ENCODE data around the gene ME1. TPM values are rescaled to one million over a fixed set of nuclear protein-coding genes. Genes with fewer than 3 reads are reported as not detected.
"Not testable (repeated sequence)": the region's sequence is repeated elsewhere in the genome, so short reads cannot be mapped to it uniquely, and the experiment has no call there.

Gene ME1
- total RNA-seq: 7.8 and 25.3 TPM in 2 replicates

DNA sequence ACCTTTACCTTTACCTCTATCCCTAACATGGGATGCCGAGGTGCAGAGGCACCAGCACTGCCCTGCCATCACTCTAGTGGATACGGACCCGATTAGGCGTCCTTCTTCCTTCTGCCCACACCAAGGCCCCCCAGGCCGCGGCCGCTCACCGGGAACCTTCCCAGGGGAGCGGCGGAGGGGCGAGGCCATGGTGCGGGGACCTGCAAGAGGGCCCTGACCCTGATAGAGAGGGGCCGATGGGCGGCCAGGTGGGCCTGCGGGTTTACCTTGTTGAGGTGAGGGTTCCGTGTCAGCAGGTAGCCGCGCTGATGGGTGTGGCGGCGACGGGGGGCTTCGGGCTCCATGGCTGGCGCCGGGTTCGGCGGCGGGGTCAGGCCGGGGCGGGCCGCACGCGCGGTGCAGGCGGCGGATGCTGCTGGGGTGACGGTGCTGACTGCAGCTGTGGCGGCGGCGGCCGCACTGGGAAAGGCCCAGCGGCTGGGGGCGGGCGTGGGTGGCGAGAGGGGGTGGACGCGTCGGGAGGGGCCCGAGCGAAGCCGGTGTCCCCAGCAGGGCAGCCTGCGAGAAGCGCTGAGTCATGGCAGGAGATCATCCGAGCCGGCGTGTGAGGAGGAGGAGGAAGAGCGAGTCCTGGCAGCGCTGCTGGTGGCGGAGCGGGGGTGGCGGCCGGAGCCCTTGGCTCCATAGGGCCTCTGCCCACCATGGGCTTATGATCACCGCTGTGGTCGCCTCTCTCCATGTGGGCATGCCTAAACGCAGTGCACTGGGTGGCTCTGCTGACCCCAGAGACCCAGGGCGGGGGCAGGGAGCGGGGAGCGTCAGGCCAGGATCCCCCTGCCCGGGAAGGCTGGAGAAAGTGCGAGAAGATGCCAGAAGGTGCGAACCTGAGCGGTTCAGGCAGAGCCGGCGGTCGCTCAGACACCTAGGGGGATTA is at the start of gene ME1:
TSS of gene ME1 (minus strand) at position 441 of the 934 bp plus-strand sequence. CDS start at position 344, 97 bp downstream.
- peak; percentile 84 for DNase-seq

DNA sequence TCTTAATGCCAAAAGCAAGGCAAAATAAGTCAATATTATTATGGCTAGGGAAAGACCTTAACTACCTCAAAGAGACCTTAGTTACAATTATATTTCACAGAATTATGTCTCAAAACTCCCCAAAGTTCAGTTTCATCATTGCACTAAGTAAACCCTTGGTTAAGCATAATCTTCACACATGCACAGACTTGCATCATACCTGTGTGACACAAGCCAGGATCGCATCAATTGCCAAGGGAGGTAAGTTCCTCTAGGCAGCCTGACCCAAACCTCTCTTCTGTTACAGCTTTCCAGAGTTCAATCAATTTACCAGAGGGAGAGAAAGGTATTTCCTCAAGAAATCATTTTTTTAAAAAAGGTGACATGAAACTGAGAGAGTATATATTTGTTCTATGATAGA is 49.6 kb upstream of the ME1 start:
- DNase-seq: no peak

DNA sequence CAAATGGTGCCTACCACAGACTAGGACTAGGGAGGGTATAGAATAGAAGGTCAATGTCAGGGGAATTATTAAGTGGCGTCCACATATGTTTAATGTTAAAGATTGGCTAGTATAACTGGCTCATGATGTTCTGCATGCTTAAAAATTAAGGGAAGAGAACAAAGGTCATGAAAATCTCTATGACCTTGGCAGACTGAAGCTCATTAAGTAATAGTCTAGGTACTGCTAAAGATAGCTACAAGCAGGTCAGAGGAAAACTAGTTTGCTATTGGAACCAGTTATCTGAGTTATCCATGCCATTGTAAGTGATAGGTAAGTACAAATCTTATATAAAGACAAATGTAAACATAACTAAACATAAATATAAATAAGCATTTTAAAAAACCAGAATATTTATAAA is 48.5 kb upstream of the ME1 start:
- no peak for DNase-seq

DNA sequence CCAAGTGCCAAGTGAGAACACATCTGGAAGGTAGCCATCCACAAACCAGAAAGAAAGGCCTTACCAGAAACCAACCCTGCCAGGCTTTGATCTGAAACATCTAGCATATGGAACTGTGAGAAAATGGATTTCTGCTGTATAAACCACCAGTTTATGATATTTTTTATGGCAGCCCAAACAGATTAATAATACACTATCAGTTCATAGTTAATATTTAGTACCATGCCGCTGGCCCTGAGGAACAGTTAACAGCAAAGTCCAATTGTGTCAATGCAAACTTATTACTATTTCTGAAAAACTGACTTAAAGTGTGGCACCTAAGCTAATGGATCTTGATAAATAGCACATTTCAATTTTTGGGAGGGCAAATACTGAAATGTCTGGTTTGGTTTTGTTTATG is 46.1 kb upstream of the ME1 start:
- no peak for DNase-seq

DNA sequence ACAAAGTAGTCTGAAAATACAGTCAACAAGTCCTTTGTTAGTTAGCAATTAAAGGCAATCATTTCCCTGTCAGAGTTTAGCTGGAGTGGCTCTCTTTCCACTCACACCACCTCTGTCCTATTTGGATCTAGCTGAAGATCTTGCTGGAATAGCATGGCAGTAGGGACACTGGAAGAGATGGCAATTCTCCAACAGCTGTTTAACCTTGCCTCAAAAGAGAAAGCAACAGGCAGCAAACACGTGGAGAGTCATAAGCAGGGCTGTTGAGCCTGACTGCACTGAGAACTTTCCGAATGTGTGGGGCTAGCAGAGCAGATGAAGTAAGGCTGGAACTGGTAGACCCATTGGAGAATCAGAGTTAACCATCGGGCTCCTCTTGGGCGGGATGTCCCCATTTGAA is 43.5 kb upstream of the ME1 start:
- no peak for DNase-seq

DNA sequence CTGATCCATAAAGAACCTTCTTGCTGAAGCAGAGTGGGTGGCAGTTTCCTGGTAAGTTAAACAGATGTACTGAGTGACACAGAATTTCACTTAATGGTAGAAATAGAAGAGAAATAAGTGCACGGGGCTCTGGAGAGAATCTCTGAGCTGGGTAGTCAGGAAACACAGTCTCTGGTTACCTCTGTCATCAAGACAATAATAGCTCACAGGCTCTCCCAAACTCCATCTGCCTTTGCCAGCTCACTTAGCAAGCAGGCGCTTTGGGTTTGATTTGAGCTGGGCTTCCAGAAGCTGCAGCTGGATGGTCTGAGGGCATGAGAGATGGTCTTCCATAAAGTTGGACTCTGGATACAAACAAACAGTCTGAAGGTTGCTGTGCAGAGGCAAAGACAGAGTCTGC is 41.9 kb upstream of the ME1 start:
- DNase-seq: no peak

DNA sequence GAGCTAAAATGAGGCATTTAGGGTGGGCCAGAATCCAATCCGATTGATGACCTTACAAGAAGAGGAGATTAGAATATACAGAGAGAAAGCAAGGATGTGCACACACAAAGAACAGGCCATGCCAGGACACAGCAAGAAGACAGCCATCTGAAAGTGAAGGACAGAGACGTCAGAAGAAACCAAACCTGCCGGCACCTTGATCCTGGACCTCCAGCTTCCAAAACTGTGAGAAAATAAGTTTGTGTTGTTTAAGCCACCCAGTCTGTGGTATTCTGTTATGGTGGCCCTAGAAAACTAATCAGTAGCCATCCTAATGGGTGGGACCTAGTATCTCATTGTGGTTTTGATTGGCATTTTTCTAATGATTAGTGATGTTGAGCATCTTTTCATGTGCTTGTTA is 39.7 kb upstream of the ME1 start:
- DNase-seq: no peak

DNA sequence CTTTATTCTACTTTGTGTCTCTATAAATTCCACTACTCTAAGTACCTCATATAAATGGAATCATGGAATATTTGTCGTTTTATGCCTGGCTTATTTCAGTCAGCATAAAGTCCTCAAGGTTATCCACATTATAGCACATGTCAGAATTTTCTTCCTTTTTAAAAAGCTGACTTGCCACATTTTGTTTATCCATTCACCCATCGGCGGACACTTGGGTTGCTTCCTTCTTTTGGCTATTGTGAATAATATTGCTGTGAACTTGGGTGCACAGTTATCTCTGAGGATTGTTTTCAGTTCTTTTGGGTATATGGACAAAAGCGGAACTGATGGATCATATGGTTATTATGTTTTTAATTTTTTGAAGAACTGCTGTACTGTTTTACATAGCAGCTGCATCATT is 39.1 kb upstream of the ME1 start:
- DNase-seq: no peak

DNA sequence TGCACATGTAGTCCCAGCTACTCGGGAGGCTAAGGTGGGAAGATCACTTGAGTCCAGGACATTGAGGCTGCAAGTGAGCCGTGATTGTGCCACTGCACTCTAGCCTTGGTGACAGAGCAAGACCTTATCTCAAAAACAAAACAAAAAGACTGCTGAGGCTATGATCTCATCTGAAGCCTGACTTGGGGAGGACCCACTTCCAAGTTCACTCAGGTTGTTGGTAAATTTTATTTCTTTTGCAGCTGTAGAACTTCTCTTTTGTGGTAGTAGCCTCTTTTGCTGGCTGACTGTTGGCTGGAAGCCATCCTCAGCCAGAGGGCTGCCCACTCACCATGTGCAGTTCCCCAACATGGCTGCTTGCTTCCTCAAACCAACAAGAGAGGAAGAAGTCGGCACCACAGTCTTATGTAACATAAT is 36.8 kb upstream of the ME1 start:
- no peak for DNase-seq

DNA sequence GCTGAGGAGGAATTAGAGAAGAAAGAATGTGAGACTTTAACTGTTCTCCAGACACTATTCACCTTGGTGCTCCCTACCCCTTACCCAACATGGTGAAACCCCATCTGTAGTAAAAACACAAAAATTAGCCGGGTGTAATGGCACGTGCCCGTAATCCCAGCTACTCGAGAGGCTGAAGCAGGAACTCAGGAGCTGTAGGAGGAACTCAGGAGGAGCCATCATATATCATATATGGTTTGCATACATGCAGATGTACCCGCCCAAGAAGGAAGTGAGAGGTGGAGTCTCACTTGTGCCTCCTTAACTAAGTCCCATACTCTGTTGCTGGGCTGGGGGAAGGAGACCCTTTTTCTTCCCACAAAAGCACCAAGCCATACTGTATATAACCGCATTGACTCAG is 35.5 kb upstream of the ME1 start:
- no peak for DNase-seq

DNA sequence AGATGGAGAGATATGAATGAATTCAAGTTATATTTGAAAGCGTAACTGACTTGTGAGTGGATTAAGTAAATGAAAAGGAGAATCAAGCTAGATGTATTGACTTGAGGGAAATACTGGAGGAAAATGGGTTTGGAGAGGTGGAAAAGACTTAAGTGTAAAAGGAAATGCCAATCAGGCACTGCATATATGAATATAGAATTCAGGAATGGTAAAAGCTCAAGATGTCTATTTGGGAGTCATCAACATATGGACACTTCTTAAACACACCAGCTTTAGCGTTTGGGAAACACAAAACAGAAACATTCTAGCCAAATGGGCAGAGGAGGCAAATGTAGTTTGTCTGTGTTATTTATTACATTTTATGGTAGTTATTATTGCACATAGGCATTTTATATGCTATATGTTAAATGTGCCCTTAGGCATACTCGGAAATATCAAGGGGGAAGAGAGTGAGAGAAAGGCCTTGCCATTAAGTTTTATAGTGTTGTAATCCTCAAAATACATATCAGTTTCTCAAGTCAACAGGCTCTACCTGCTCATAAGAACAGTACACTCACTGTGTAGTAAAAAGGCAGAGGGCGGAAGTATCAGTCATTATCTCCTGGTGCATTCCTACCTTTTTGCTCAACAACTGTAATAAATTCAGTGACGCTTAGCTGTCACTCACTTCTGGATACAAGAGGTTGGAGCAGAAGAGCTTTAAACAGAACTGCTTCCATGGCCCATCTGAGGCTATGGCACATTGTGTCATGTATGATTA is 33.7 kb upstream of the ME1 start:
- no peak for DNase-seq

DNA sequence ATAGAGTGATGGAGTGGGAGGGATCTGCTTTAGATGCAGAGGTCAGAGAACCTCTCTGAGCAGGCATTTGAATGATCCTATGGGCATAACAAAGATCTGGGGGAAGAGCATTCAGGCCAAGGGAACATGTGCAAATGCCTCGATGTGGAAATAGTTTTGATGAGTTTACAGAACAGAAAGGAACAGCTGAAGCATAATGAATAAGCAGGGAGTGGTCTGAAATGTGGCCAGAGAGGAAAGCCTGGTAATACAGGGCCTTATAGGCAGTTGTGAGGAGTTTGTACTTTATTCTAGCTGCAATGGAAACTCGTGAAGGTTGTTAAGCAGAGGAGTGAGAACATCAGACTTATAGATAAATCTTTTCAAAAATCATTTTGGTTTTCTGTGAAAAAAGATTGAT is 33.0 kb upstream of the ME1 start:
- no peak for DNase-seq

DNA sequence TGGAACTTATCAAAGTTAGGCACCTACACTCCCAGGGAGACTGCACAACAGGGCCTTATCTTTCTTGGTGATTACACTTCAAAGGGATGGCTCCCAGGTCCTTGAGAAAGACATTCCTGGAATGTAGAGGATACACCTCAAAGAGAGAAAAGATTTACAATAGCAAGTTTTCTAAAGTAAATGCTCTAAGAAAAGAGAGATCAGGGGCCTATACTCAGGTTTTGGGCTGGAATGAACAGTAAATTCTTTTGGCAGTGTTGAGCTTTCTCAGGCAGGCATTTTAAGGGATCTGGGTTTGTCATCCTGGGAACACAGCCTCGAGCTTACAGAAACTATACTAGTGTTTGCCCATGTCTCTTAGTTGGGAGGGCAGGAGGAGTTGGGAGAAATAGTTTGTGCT is 31.7 kb upstream of the ME1 start:
- DNase-seq: no peak

DNA sequence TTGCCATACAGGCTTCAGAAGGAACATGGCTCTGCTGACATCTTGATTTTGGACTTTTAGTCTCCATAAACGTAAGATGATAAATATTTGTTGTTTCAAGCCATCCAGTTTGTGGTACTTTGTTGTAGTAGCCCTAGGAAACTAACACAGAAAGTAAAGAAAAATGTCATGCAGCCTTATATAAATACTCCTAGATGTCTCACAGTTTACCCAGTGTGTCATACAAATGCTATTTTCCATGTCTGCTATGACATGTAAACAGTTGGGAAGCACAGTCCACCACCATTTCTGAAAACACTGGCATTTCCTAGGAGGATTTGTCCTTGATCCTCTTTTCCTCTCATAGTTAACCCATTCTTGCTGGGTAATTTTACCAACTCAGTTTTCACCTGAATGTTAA is 30.6 kb upstream of the ME1 start:
- no peak for DNase-seq

DNA sequence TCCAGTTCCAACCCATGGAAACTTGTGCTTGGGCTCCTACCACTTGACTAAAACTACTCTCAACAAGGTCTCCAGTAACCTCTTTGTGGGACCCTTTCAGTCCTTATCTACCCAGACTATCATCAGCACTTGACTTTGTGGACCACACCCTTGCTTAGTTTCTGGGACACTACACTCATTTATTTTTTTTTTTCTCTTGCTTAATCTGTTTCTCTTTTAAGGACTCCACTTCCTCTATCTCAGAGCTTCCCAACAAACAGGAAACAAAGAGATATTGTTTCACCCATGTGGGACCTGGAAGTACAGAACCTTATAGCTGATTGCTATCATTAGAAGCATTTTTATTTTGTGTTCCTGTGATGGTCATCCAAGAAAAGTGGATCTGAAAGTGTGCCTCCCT is 28.8 kb upstream of the ME1 start:
- DNase-seq: no peak

DNA sequence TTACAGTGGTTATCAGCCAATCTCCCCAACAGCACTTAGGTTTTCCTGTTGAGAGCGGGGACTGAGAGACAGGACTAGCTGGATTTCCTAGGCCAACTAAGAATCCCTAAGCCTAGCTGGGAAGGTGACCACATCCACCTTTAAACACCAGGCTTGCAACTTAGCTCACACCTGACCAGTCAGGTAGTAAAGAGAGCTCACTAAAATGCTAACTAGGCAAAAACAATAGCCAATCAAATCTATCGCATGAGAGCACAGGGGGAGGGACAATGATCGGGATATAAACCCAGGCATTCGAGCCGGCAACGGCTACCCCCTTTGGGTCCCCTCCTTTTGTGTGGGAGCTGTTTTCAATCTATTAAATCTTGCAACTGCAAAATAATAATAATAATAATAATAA is 19.2 kb upstream of the ME1 start:
- not testable (repeated sequence) for DNase-seq

DNA sequence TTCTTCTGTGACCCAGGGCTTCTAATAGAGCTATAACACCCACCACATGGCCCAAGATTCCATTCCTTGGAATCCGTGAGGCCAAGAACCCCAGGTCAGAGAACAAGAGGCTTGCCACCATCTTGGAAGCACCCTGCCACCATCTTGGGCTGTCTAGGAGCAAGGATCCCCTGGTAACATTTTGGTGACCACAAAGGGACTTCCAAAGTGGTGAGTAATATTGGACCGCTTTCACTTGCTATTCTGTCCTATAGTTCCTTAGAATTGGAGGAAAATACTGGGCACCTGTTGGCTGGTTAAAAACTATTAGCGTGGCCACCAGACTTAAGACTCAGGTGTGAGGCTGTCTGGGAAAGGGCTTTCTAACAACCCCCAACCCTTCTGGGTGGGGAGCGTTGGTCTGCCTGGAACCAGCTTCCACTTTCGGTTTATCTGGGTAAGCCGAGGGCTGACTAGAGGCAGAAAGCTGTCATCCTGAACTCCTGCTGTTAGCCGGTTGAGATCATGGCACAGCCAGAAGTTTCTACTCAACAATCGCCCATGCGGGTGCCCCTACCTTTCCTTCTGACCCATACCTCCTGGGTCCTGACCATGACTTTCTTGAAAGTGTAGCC is 13.3 kb upstream of the ME1 start:
- DNase-seq: not testable (repeated sequence)

DNA sequence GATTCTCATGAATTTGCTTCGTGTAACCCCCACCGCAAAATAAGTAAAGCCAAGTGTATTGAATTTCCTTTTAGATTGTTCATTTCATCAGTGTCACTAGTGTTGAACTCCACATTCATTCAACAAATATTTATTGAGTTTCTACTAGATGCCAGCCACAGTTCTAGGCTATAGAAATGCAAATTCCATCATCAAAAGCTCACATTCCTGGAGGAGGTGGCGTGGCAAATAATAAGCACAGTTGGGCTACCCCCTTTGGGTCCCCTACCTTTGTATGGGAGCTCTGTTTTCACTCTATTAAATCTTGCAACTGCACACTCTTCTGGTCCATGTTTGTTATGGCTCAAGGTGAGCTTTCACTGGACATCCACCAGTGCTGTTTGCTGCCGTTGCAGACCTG is 12.7 kb upstream of the ME1 start:
- no peak for DNase-seq

DNA sequence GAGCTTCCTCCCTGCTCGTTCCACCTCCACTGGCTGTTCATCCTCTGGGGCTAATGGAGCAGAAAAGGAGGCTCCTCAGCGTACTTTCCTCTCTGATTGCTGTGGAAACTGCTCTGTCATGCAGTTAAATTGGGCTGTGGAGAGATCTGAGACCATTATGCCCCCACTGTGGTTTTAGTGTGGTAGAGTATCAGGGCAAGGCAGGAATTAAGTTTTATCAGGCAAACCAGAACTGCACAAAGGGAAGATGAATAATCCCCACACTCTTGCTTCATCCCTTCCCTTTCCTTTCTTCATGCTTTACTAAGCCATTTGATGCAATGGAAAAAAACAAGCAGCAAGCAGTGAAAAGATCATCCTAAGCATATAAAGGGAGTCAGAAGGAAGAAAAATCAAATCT is 11.9 kb upstream of the ME1 start:
- no peak for DNase-seq

DNA sequence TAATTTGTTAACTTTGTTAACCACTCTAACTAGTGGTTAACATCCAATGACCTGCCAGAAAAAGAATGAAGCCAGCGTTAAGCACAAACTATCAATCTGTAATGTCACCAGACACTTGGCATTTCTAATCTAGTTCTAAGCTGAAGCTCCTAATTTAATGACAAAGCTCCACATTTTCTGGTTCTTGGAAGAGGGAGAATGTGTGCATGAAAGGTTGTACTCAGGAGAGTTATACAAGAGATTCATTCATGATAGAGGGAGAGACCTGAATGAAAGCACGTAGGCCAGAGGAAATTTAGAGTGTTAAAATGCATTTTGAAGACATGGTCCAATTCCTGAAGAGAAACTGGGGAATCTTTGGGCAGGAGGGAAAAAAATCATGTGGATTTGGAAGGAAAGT is 8.3 kb upstream of the ME1 start:
- DNase-seq: no peak

DNA sequence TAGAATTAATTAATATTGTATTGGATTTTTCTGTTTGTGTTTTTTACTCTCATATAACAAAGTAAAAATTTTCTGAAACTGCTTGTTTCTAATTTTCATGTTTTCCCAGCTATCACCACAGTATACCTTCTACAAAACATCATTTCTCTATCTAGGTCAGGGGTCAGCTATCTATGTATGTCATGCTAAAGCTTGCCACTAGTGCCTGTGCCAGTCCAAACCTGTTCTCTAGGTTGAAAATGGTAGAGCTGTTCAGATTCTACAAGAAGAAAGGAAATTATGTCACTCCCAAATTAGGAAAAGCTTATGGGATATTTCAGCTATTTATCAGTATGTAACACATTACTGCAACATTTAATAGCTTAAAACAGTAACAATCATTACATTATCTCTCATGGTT is 5.8 kb upstream of the ME1 start:
- no peak for DNase-seq

DNA sequence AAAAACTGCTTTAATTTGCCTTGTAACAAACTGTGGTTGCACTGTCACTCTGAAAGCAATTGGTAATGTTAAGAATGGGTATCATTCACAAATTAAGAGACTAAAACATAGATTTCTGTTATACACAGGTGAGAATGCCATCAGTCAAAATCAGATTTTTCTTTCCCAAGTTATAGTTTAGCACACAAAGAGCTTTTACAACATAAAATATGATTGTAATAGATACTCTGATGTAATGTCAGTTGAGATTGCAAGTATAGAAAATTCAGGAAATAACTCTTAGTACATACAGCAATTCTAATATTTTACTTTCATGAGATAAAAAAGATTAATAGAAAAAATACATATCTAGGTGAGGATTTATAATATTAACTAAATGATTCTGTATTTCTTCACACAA is 2.3 kb upstream of the ME1 start:
- DNase-seq: no peak

DNA sequence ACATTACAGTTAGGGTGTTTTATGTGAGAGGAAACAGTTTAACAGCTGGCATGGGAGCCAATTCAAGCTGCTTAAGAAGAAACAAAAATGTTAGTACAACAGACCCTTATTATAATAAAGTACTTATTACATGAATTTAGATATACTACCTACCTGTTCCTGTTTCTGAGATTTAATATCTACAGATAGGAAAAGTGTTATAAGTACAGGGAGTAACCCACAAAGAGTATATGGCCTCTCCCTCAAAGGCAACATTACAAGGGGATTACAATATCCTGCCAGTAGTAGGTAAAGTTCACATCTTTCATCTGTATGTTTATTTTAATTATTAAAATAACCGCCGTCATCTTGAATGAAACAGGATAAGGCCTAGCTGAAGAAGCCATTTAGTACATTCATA is 1.8 kb upstream of the ME1 start:
- no peak for DNase-seq

Measured in dermis blood vessel endothelial cell (primary cell).